NCI-H2029 treated with DMSO at 0.1 percent for 48 hours (cell line): Measurements from ENCODE around the gene AGAP1.

Source experiments
- DNase-seq: peaks from one replicate; lab custom pipeline; 2025; lab: John Stamatoyannopoulos, UW

AGAP1 gene

GRCh38 chr2:235876099-235876679 is 382.3 kb downstream of the AGAP1 start:
- DNase-seq, result no peak

GRCh38 chr2:235877275-235877802 is 383.5 kb downstream of the AGAP1 start:
- no peak for DNase-seq

GRCh38 chr2:235879116-235879515 is 385.3 kb downstream of the AGAP1 start:
- no peak for DNase-seq

- DNase-seq, result no peak
These were observed 389.8 kb downstream of the AGAP1 start for GRCh38 chr2:235883675-235884074.

GRCh38 chr2:235889302-235889630 is 395.4 kb downstream of the AGAP1 start:
- DNase-seq, result no peak

GRCh38 chr2:235893129-235893698 is 399.4 kb downstream of the AGAP1 start:
- DNase-seq, result no peak

GRCh38 chr2:235894839-235895238 is 401.0 kb downstream of the AGAP1 start:
- no peak for DNase-seq

GRCh38 chr2:235896061-235896460 is 402.2 kb downstream of the AGAP1 start:
- no peak for DNase-seq

GRCh38 chr2:235897992-235898391 is 404.1 kb downstream of the AGAP1 start:
- no peak for DNase-seq

- DNase-seq, result no peak
These were observed 404.9 kb downstream of the AGAP1 start for GRCh38 chr2:235898766-235899165.

GRCh38 chr2:235900631-235901030 is 406.8 kb downstream of the AGAP1 start:
- no peak for DNase-seq

- DNase-seq, result no peak
These were observed 407.4 kb downstream of the AGAP1 start for GRCh38 chr2:235901243-235901642.

- DNase-seq, result no peak
These were observed 410.1 kb downstream of the AGAP1 start for GRCh38 chr2:235903782-235904584.

GRCh38 chr2:235904585-235904931 is 410.7 kb downstream of the AGAP1 start:
- DNase-seq, result no peak

- DNase-seq, result no peak
These were observed 415.0 kb downstream of the AGAP1 start for GRCh38 chr2:235908826-235909225.

- DNase-seq, result no peak
These were observed 415.5 kb downstream of the AGAP1 start for GRCh38 chr2:235909358-235909757.

- DNase-seq, result no peak
These were observed 416.2 kb downstream of the AGAP1 start for GRCh38 chr2:235910067-235910466.

- DNase-seq, result no peak
These were observed 417.3 kb downstream of the AGAP1 start for GRCh38 chr2:235911125-235911524.

GRCh38 chr2:235911633-235912233 is 417.9 kb downstream of the AGAP1 start:
- no peak for DNase-seq

- no peak for DNase-seq
These were observed 420.9 kb downstream of the AGAP1 start for GRCh38 chr2:235914756-235915155.

- DNase-seq, result no peak
These were observed 423.7 kb downstream of the AGAP1 start for GRCh38 chr2:235917506-235917905.

- DNase-seq, result no peak
These were observed 425.0 kb downstream of the AGAP1 start for GRCh38 chr2:235918876-235919275.
